ENCODE measurements around the gene PGPEP1. TPM values are rescaled to one million over a fixed set of nuclear protein-coding genes. Genes with fewer than 3 reads are reported as not detected.
"Not testable (repeated sequence)": the region's sequence is repeated elsewhere in the genome, so short reads cannot be mapped to it uniquely, and the experiment has no call there.

Gene PGPEP1
- total RNA-seq, 6 experiments from 2014 or later: 33.0 to 55.5 (median 40.7) TPM

GRCh38 chr19:18377026-18377425, 36.6 kb downstream of the PGPEP1 start:
- Histone ChIP-seq H3K9me3 (no peaks in the 10 kb centered on the region), H3K36me3 (no peaks in the 10 kb centered on the region), H3K27me3 (no peaks in the 10 kb centered on the region), H3K27ac (peak overlapping the region in 2 of 3 donors; percentile 73 to 80), H3K4me3 (no peak overlapping the region), H3K4me1 (peaks cover 0 to 65% (median 16%) of the 10 kb centered on the region in 4 donors)
- DNase-seq: no peak
- ATAC-seq: peak in 3 of 4 donors; percentile 15 to 36 (median 24)
- intact Hi-C loops (cut with DNase I): no loop called here
- TF ChIP-seq POLR2A (IDR thresholded peaks at IDR 0.05) (no peak), CTCF (IDR thresholded peaks at IDR 0.05) (no peak)
- WGBS (ENCODE audit: insufficient coverage, low coverage, low lambda C conversion rate, missing lambda C conversion rate): 36% methylated on average over 6 of the region's 6 CpGs

GRCh38 chr19:18379803-18380747, 39.7 kb downstream of the PGPEP1 start:
- TF ChIP-seq CTCF (IDR thresholded peaks at IDR 0.05): no peak
- TF ChIP-seq POLR2A (IDR thresholded peaks at IDR 0.05): no peak
- 20% methylated on average over 21 of the region's 22 CpGs for WGBS (ENCODE audit: insufficient coverage, low coverage, low lambda C conversion rate, missing lambda C conversion rate)
- Histone ChIP-seq H3K27me3 (no peaks in the 10 kb centered on the region), H3K4me3 (no peak overlapping the region), H3K9me3 (no peaks in the 10 kb centered on the region), H3K4me1 (peaks cover 0 to 73% (median 17%) of the 10 kb centered on the region in 4 donors), H3K27ac (peak overlapping the region; percentile 57 to 83 (median 64)), H3K36me3 (no peaks in the 10 kb centered on the region)
- intact Hi-C loops (cut with DNase I): no loop called here
- peak; percentile 79 to 93 (median 87) for ATAC-seq
- DNase-seq: peak; percentile 94 to 99 (median 98)

- no peak for DNase-seq
- peaks cover 0 to 73% (median 18%) of the 10 kb centered on the region in 4 donors for H3K4me1 ChIP-seq
- H3K27me3 ChIP-seq: no peaks in the 10 kb centered on the region
- ATAC-seq: no peak
- H3K27ac ChIP-seq: peak overlapping the region in 2 of 3 donors; percentile 57 to 66
- intact Hi-C loops (cut with DNase I): no loop called here
- no peaks in the 10 kb centered on the region for H3K36me3 ChIP-seq
- 50% methylated on average over 2 of the region's 3 CpGs for WGBS (ENCODE audit: insufficient coverage, low coverage, low lambda C conversion rate, missing lambda C conversion rate)
- no peak overlapping the region for H3K4me3 ChIP-seq
- no peaks in the 10 kb centered on the region for H3K9me3 ChIP-seq
- TF ChIP-seq POLR2A (IDR thresholded peaks at IDR 0.05) (no peak), CTCF (IDR thresholded peaks at IDR 0.05) (no peak)
Observed at GRCh38 chr19:18380843-18381242, 40.4 kb downstream of the PGPEP1 start.

GRCh38 chr19:18383622-18384021, 43.2 kb downstream of the PGPEP1 start:
- intact Hi-C loops (cut with DNase I); H3K27me3 ChIP-seq; H3K36me3 ChIP-seq; H3K4me3 ChIP-seq; H3K9me3 ChIP-seq; DNase-seq; ATAC-seq: not testable (repeated sequence)
- H3K27ac ChIP-seq: peak overlapping the region in 2 of 3 donors; percentile 22 to 84
- 77% methylated on average over 9 of the region's 11 CpGs for WGBS (ENCODE audit: insufficient coverage, low coverage, low lambda C conversion rate, missing lambda C conversion rate)
- peaks cover 0 to 60% (median 20%) of the 10 kb centered on the region in 4 donors for H3K4me1 ChIP-seq

GRCh38 chr19:18384775-18385174, 44.4 kb downstream of the PGPEP1 start:
- TF ChIP-seq CTCF (IDR thresholded peaks at IDR 0.05) (no peak), POLR2A (IDR thresholded peaks at IDR 0.05) (no peak)
- Histone ChIP-seq H3K27ac (peak overlapping the region in 2 of 3 donors; percentile 64 to 90), H3K27me3 (no peaks in the 10 kb centered on the region), H3K4me3 (no peak overlapping the region), H3K9me3 (no peaks in the 10 kb centered on the region), H3K36me3 (no peaks in the 10 kb centered on the region), H3K4me1 (peaks cover 0 to 48% (median 17%) of the 10 kb centered on the region in 4 donors)
- intact Hi-C loops (cut with DNase I): no loop called here
- ATAC-seq: no peak
- WGBS (ENCODE audit: insufficient coverage, low coverage, low lambda C conversion rate, missing lambda C conversion rate): 75% methylated on average over 7 of the region's 7 CpGs
- no peak for DNase-seq

Measured in right lobe of liver (tissue), 6 donors.